ENCODE data around the gene TGFB1. TPM values are rescaled to one million over a fixed set of nuclear protein-coding genes. Genes with fewer than 3 reads are reported as not detected.
A peak's percentile ranks its signal among the peaks of the same experiment; 100 is the strongest.

Gene TGFB1
- total RNA-seq, 1 donor from 2014 or later: 24.9 TPM

GRCh38 chr19:41322451-41322850 lies 31.3 kb downstream of the TGFB1 start:
- H3K4me3 Mint-ChIP-seq: no peak overlapping the region
- no peak for DNase-seq (ENCODE audit: low spot score in 2 of 2, unreplicated experiment in 2 of 2)
- peaks cover 44% of the 10 kb centered on the region for H3K4me1 Mint-ChIP-seq
- TF ChIP-seq CTCF (IDR thresholded peaks at IDR 0.05; ENCODE audit: unreplicated experiment): no peak
- H3K9me3 Mint-ChIP-seq: no peaks in the 10 kb centered on the region
- H3K27ac Mint-ChIP-seq: peak overlapping the region; percentile 95
- H3K36me3 Mint-ChIP-seq: peaks cover 14% of the 10 kb centered on the region
- H3K27me3 Mint-ChIP-seq (ENCODE audit: low read depth): peaks cover 6% of the 10 kb centered on the region

GRCh38 chr19:41321600-41322270 lies 32.0 kb downstream of the TGFB1 start:
- no peak for DNase-seq (ENCODE audit: low spot score in 2 of 2, unreplicated experiment in 2 of 2)
- Mint-ChIP-seq H3K4me1 (peaks cover 40% of the 10 kb centered on the region), H3K36me3 (peaks cover 21% of the 10 kb centered on the region), H3K9me3 (peaks cover 3% of the 10 kb centered on the region), H3K4me3 (no peak overlapping the region), H3K27ac (peak overlapping the region; percentile 95), H3K27me3 (ENCODE audit: low read depth) (peaks cover 6% of the 10 kb centered on the region)
- TF ChIP-seq CTCF (IDR thresholded peaks at IDR 0.05; ENCODE audit: unreplicated experiment): no peak

GRCh38 chr19:41321204-41321599 lies 32.5 kb downstream of the TGFB1 start:
- Mint-ChIP-seq H3K4me3 (no peak overlapping the region), H3K27ac (peak overlapping the region; percentile 47), H3K9me3 (peaks cover 5% of the 10 kb centered on the region), H3K4me1 (peaks cover 37% of the 10 kb centered on the region), H3K36me3 (peaks cover 26% of the 10 kb centered on the region), H3K27me3 (ENCODE audit: low read depth) (peaks cover 4% of the 10 kb centered on the region)
- TF ChIP-seq CTCF (IDR thresholded peaks at IDR 0.05; ENCODE audit: unreplicated experiment): no peak
- DNase-seq (ENCODE audit: low spot score in 2 of 2, unreplicated experiment in 2 of 2): no peak

- H3K36me3 Mint-ChIP-seq: peaks cover 30% of the 10 kb centered on the region
- peaks cover 2% of the 10 kb centered on the region for H3K27me3 Mint-ChIP-seq (ENCODE audit: low read depth)
- no peak for DNase-seq (ENCODE audit: low spot score in 2 of 2, unreplicated experiment in 2 of 2)
- H3K9me3 Mint-ChIP-seq: peaks cover 5% of the 10 kb centered on the region
- no peak overlapping the region for H3K27ac Mint-ChIP-seq
- TF ChIP-seq CTCF (IDR thresholded peaks at IDR 0.05; ENCODE audit: unreplicated experiment): no peak
- H3K4me1 Mint-ChIP-seq: peaks cover 33% of the 10 kb centered on the region
- no peak overlapping the region for H3K4me3 Mint-ChIP-seq
Measured at GRCh38 chr19:41320568-41320967, 33.2 kb downstream of the TGFB1 start.

GRCh38 chr19:41320185-41320518 lies 33.6 kb downstream of the TGFB1 start:
- Mint-ChIP-seq H3K27me3 (ENCODE audit: low read depth) (no peaks in the 10 kb centered on the region), H3K36me3 (peaks cover 30% of the 10 kb centered on the region), H3K4me1 (peaks cover 29% of the 10 kb centered on the region), H3K9me3 (peaks cover 5% of the 10 kb centered on the region), H3K27ac (no peak overlapping the region), H3K4me3 (no peak overlapping the region)
- no peak for DNase-seq (ENCODE audit: low spot score in 2 of 2, unreplicated experiment in 2 of 2)
- TF ChIP-seq CTCF (IDR thresholded peaks at IDR 0.05; ENCODE audit: unreplicated experiment): no peak
